Vagina (tissue), 2 donors: Measurements from ENCODE around the gene GOLGA8S. TPM values are rescaled to one million over a fixed set of nuclear protein-coding genes. Genes with fewer than 3 reads are reported as not detected.
"Not testable (repeated sequence)": the region's sequence is repeated elsewhere in the genome, so short reads cannot be mapped to it uniquely, and the experiment has no call there.

ENCODE experiments used
- DNase-seq, 2 donors: peaks; one replicate each; pipeline ENCODE4 v3.0.0-alpha.2; 2017; ENCODE audit errors: extremely low spot score in 2 of 2
- H3K27ac ChIP-seq: fragments of 200-600 bp; sonication (generic); one replicate; pipeline ENCODE4 v1.5.1; 2019
- H3K27me3 ChIP-seq: fragments of 200-600 bp; sonication (generic); one replicate; pipeline ENCODE4 v1.5.1; 2019
- H3K36me3 ChIP-seq, 2 donors: fragments of 200-600 bp; sonication (generic); one replicate each; pipeline ENCODE4 v1.5.1; 2017 to 2019
- H3K4me1 ChIP-seq: fragments of 200-600 bp; sonication (generic); one replicate; pipeline ENCODE4 v1.5.1; 2019
- H3K4me3 ChIP-seq, 2 donors: fragments of 200-600 bp; sonication (generic); 1 replicate in 1 of 2; 2 replicates in 1 of 2; pipeline ENCODE4 v1.5.1; 2016 to 2019
- H3K9me3 ChIP-seq: fragments of 200-600 bp; sonication (generic); one replicate; pipeline ENCODE4 v1.5.1; 2019
- CTCF ChIP-seq, 3 experiments: fragments of 450-650 bp in 2 of 3; fragments of 200-600 bp in 1 of 3; sonication (generic) in 1 of 3; IDR thresholded peaks; one replicate each; pipeline ENCODE4 v1.5.1; 2017 to 2019; ENCODE audit warnings: antibody characterized with exemption in 3 of 3, mild to moderate bottlenecking in 2 of 3, moderate library complexity in 2 of 3
- POLR2A ChIP-seq, 2 donors: fragments of 450-650 bp; IDR thresholded peaks; one replicate each; pipeline ENCODE4 v1.6.1; 2017; ENCODE audit warnings: antibody characterized with exemption in 2 of 2, mild to moderate bottlenecking in 2 of 2, moderate library complexity in 2 of 2
- POLR2AphosphoS5 ChIP-seq, 2 donors: sonication (generic); formaldehyde crosslinking; IDR thresholded peaks; one replicate each; pipeline ENCODE4 v1.9.0; 2017; ENCODE audit warnings: antibody characterized with exemption in 2 of 2, mild to moderate bottlenecking in 2 of 2, low read depth in 1 of 2; ENCODE audit not compliant: insufficient read depth in 1 of 2
- intact Hi-C: fragments of 100-400 bp; cut with DNase I; formaldehyde crosslinking; loops from one replicate; pipeline ENCODE4 v1.15.1; 2023
- total RNA-seq: library from RNA; depleted of rRNA; stranded (reverse); fragments of >200 nt; gene quantifications from one replicate; pipeline ENCODE4 v1.2.3, GENCODE V29; 2016

Gene GOLGA8S
- total RNA-seq, 1 donor from 2014 or later = not detected

DNA sequence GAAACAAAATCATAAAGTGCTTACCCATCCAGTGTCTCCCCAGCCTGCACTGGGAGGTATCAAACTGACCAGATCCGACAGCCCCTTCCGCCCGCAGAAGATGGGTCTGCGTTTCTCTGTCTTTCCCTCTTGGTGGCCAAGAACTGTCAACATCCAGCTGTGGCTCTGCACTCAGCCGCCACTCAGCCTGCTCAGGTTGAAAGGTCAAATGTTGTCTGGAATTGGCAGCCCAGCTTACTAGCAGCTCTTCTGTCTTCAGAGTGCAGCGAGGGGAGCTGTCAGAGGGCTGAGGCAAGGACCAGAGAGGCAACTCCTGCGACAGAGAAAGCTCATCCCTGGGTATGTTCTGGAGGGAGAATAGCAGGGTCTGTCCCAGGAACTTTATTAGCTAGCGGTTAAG, 47.1 kb downstream of the GOLGA8S start:
- Histone ChIP-seq H3K4me1 (no peaks in the 10 kb centered on the region), H3K4me3 (no peak overlapping the region), H3K36me3 (no peaks in the 10 kb centered on the region), H3K27ac (no peak overlapping the region), H3K27me3 (no peaks in the 10 kb centered on the region), H3K9me3 (no peaks in the 10 kb centered on the region)
- no peak for TF ChIP-seq POLR2A (IDR thresholded peaks at IDR 0.05)
- TF ChIP-seq CTCF (IDR thresholded peaks at IDR 0.05) = no peak
- TF ChIP-seq POLR2AphosphoS5 (IDR thresholded peaks at IDR 0.05; ENCODE audit: insufficient read depth in 1 of 2, low read depth in 1 of 2) = no peak
- intact Hi-C loops = no loop called here
- no peak for DNase-seq

- H3K36me3 ChIP-seq = no peaks in the 10 kb centered on the region
- intact Hi-C loops = no loop called here
- no peak for DNase-seq
- no peak overlapping the region for H3K4me3 ChIP-seq
- H3K9me3 ChIP-seq = no peaks in the 10 kb centered on the region
- no peak overlapping the region for H3K27ac ChIP-seq
- H3K27me3 ChIP-seq = no peaks in the 10 kb centered on the region
- no peaks in the 10 kb centered on the region for H3K4me1 ChIP-seq
- TF ChIP-seq POLR2AphosphoS5 (IDR thresholded peaks at IDR 0.05; ENCODE audit: insufficient read depth in 1 of 2, low read depth in 1 of 2) (no peak), CTCF (IDR thresholded peaks at IDR 0.05) (no peak), POLR2A (IDR thresholded peaks at IDR 0.05) (no peak)
Measured at GRCh38 chr15:23402140-23402539, 47.6 kb downstream of the GOLGA8S start.

DNA sequence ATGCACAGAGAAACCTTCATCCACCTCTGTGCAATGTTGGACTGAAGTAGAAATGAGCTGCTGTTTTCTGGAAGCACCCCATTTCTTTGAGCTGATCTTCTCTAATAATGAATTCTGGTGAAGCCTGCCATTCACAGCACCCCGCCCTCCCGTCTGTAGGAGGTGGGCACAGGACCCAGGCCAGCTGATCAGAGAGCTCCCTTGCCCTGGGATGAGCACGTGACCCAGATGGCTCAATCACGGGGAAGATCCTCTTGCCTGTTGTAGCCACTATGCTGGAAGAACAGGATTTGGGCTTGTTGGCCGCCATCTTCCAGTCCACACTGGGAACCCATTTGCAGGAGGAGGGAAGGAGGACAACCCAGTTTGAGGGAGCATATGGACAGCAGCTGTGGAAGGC, 48.0 kb downstream of the GOLGA8S start:
- H3K4me1 ChIP-seq = no peaks in the 10 kb centered on the region
- H3K27ac ChIP-seq = no peak overlapping the region
- H3K4me3 ChIP-seq = no peak overlapping the region
- DNase-seq = no peak
- intact Hi-C loops = no loop called here
- no peaks in the 10 kb centered on the region for H3K9me3 ChIP-seq
- TF ChIP-seq CTCF (IDR thresholded peaks at IDR 0.05) = no peak
- no peaks in the 10 kb centered on the region for H3K27me3 ChIP-seq
- no peaks in the 10 kb centered on the region for H3K36me3 ChIP-seq

GRCh38 chr15:23403550-23403949, 49.0 kb downstream of the GOLGA8S start:
- no peak for DNase-seq
- TF ChIP-seq CTCF (IDR thresholded peaks at IDR 0.05) = no peak
- Histone ChIP-seq H3K27ac (no peak overlapping the region), H3K4me1 (no peaks in the 10 kb centered on the region), H3K36me3 (no peaks in the 10 kb centered on the region), H3K27me3 (no peaks in the 10 kb centered on the region), H3K4me3 (no peak overlapping the region), H3K9me3 (no peaks in the 10 kb centered on the region)
- intact Hi-C loops = no loop called here

- DNase-seq = no peak
Measured at GRCh38 chr15:23411841-23412240, 57.3 kb downstream of the GOLGA8S start.

GRCh38 chr15:23412881-23413600, 58.5 kb downstream of the GOLGA8S start:
- intact Hi-C loops, H3K27me3 ChIP-seq, DNase-seq, H3K27ac ChIP-seq, H3K36me3 ChIP-seq, H3K4me3 ChIP-seq, H3K4me1 ChIP-seq, H3K9me3 ChIP-seq: not testable (repeated sequence)

More at GRCh38 chr15:23411841-23412240, 57.3 kb downstream of the GOLGA8S start:
- H3K27ac ChIP-seq = no peak overlapping the region
- TF ChIP-seq POLR2A (IDR thresholded peaks at IDR 0.05) (no peak), POLR2AphosphoS5 (IDR thresholded peaks at IDR 0.05; ENCODE audit: insufficient read depth in 1 of 2, low read depth in 1 of 2) (no peak), CTCF (IDR thresholded peaks at IDR 0.05) (no peak)
- H3K27me3 ChIP-seq = no peaks in the 10 kb centered on the region
- no peaks in the 10 kb centered on the region for H3K36me3 ChIP-seq
- intact Hi-C loops = no loop called here
- no peaks in the 10 kb centered on the region for H3K9me3 ChIP-seq
- no peak overlapping the region for H3K4me3 ChIP-seq
- H3K4me1 ChIP-seq = no peaks in the 10 kb centered on the region
